Measurements from ENCODE around the gene ITPK1. TPM values are rescaled to one million over a fixed set of nuclear protein-coding genes. Genes with fewer than 3 reads are reported as not detected.

ITPK1 gene
- total RNA-seq, 1 experiment from 2014 or later = 133 TPM

GRCh38 chr14:93031505-93032315 lies 84.0 kb downstream of the ITPK1 start:
- Mint-ChIP-seq H3K27ac (ENCODE audit: low read depth, unreplicated experiment) (peak overlapping the region; percentile 61), H3K36me3 (ENCODE audit: insufficient read depth, unreplicated experiment) (peaks cover 11% of the 10 kb centered on the region), H3K27me3 (ENCODE audit: insufficient read depth, unreplicated experiment) (no peaks in the 10 kb centered on the region), H3K9me3 (ENCODE audit: unreplicated experiment) (no peaks in the 10 kb centered on the region), H3K4me3 (ENCODE audit: unreplicated experiment) (no peak overlapping the region), H3K4me1 (ENCODE audit: insufficient read depth, unreplicated experiment) (peaks cover 48% of the 10 kb centered on the region)
- intact Hi-C loops (cut with micrococcal nuclease) = no loop called here
- POLR2A ChIA-PET = interaction anchor here (0.6 kb wide), 2 partner anchors 24 to 36 kb away, joined by 3 read pairs; no protein-coding TSS in a partner anchor
- no TSS peak for BruUV-seq (replicated peaks)
- DNase-seq (ENCODE audit: unreplicated experiment) = no peak
- no peak for TF ChIP-seq CTCF (IDR thresholded peaks at IDR 0.05; ENCODE audit: unreplicated experiment)
- CTCF ChIA-PET = interaction anchor here (0.7 kb wide), 2 partner anchors 53 to 99 kb away, joined by 3 to 4 read pairs; no protein-coding TSS in a partner anchor

GRCh38 chr14:93030761-93031160 lies 85.0 kb downstream of the ITPK1 start:
- no TSS peak for BruUV-seq (replicated peaks)
- ChIA-PET CTCF (no interaction called here), POLR2A (interaction anchor here (0.6 kb wide), 1 partner anchor 37 kb away, joined by 3 read pairs; no protein-coding TSS in a partner anchor)
- H3K27ac Mint-ChIP-seq (ENCODE audit: low read depth, unreplicated experiment) = peak overlapping the region; percentile 61
- TF ChIP-seq CTCF (IDR thresholded peaks at IDR 0.05; ENCODE audit: unreplicated experiment) = no peak
- no peaks in the 10 kb centered on the region for H3K9me3 Mint-ChIP-seq (ENCODE audit: unreplicated experiment)
- peaks cover 6% of the 10 kb centered on the region for H3K36me3 Mint-ChIP-seq (ENCODE audit: insufficient read depth, unreplicated experiment)
- no peak for DNase-seq (ENCODE audit: unreplicated experiment)
- H3K4me1 Mint-ChIP-seq (ENCODE audit: insufficient read depth, unreplicated experiment) = peaks cover 44% of the 10 kb centered on the region
- no peak overlapping the region for H3K4me3 Mint-ChIP-seq (ENCODE audit: unreplicated experiment)
- intact Hi-C loops (cut with micrococcal nuclease) = no loop called here
- H3K27me3 Mint-ChIP-seq (ENCODE audit: insufficient read depth, unreplicated experiment) = no peaks in the 10 kb centered on the region

DNA sequence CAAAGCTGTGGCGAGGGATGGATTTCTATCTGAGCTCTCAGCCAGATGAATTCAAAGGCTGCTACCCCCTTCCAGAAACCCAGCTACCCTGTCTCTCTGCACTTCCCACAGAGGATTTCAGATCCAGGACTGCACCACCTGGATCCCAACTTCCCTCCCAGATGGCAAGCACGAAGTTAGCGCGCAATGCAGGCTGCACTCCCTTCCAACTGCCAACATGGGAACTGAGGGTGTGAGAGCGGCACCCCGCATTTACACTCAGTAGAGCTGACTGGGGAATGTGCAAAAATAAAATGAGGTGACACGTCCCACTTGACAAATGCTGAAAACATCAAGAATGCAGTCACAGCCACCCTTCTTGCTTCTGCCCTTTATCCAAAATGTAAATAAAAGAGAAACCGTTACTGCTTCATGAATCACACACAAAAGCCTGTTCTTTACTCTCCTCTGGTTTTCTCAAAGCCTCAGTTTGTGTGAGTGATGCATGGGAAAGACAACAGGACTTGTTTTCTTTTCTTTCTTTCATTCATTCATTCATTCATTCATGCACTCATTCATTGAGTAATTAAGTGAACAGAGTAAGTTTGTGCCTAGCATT lies 85.7 kb downstream of the ITPK1 start:
- Mint-ChIP-seq H3K27me3 (ENCODE audit: insufficient read depth, unreplicated experiment) (no peaks in the 10 kb centered on the region), H3K36me3 (ENCODE audit: insufficient read depth, unreplicated experiment) (peaks cover 6% of the 10 kb centered on the region), H3K27ac (ENCODE audit: low read depth, unreplicated experiment) (no peak overlapping the region), H3K9me3 (ENCODE audit: unreplicated experiment) (no peaks in the 10 kb centered on the region), H3K4me3 (ENCODE audit: unreplicated experiment) (no peak overlapping the region), H3K4me1 (ENCODE audit: insufficient read depth, unreplicated experiment) (peaks cover 39% of the 10 kb centered on the region)
- no peak for TF ChIP-seq CTCF (IDR thresholded peaks at IDR 0.05; ENCODE audit: unreplicated experiment)
- ChIA-PET CTCF (no interaction called here), POLR2A (no interaction called here)
- no peak for DNase-seq (ENCODE audit: unreplicated experiment)
- BruUV-seq (replicated peaks) = no TSS peak
- intact Hi-C loops (cut with micrococcal nuclease) = no loop called here

DNA sequence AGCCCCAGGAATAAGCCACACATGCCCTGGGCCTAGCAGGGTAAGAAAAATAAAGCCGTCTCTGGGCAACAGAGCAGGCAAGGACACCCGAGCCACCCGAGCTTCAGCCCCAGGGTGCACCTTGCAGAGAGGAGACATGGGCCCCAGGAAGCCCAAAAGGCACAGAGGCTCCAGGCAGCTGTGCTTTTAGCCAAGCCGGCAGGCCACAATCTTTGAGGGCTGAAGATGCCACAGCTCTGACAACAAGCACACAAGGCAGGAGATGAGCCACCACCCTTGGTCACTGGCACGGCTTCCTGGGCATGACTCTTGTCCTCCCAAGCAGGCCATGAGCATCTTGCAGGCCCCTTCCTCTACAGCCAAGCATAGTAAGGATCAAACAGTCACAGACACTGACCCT lies 86.3 kb downstream of the ITPK1 start:
- CTCF ChIA-PET = no interaction called here
- Mint-ChIP-seq H3K27ac (ENCODE audit: low read depth, unreplicated experiment) (no peak overlapping the region), H3K4me1 (ENCODE audit: insufficient read depth, unreplicated experiment) (peaks cover 33% of the 10 kb centered on the region), H3K9me3 (ENCODE audit: unreplicated experiment) (no peaks in the 10 kb centered on the region), H3K36me3 (ENCODE audit: insufficient read depth, unreplicated experiment) (peaks cover 6% of the 10 kb centered on the region), H3K4me3 (ENCODE audit: unreplicated experiment) (no peak overlapping the region), H3K27me3 (ENCODE audit: insufficient read depth, unreplicated experiment) (no peaks in the 10 kb centered on the region)
- no TSS peak for BruUV-seq (replicated peaks)
- intact Hi-C loops (cut with micrococcal nuclease) = no loop called here
- no peak for TF ChIP-seq CTCF (IDR thresholded peaks at IDR 0.05; ENCODE audit: unreplicated experiment)
- DNase-seq (ENCODE audit: unreplicated experiment) = no peak
- POLR2A ChIA-PET = no interaction called here

Measured in MCF 10A (cell line).